ENCODE results near the gene MTUS2. TPM values are rescaled to one million over a fixed set of nuclear protein-coding genes. Genes with fewer than 3 reads are reported as not detected.

Gene MTUS2
- total RNA-seq, 1 experiment from 2014 or later = 1.7 TPM

- POLR2A ChIA-PET = no interaction called here
- DNase-seq = no peak
- Histone ChIP-seq H3K27me3 (replicated peaks; ENCODE audit: control insufficient read depth, insufficient read depth, low read length) (no peaks in the 10 kb centered on the region), H3K36me3 (ENCODE audit: control insufficient read depth, insufficient read depth, low read length) (no peaks in the 10 kb centered on the region; the same call in 1 of the 2 replicates), H3K9me3 (no peaks in the 10 kb centered on the region), H3K4me3 (ENCODE audit: low read depth, low read length) (no peak overlapping the region), H3K4me1 (no peaks in the 10 kb centered on the region)
- intact Hi-C loops (cut with micrococcal nuclease; ENCODE audit: unreplicated experiment) = no loop called here
- no peaks in the 10 kb centered on the region for H3K9me3 Mint-ChIP-seq (ENCODE audit: unreplicated experiment)
- H3K4me1 Mint-ChIP-seq (ENCODE audit: low read depth, unreplicated experiment) = no peaks in the 10 kb centered on the region
- H3K4me3 Mint-ChIP-seq (ENCODE audit: unreplicated experiment) = no peak overlapping the region
- H3K27me3 Mint-ChIP-seq (ENCODE audit: insufficient read depth, unreplicated experiment) = no peaks in the 10 kb centered on the region
- no peak overlapping the region for H3K27ac Mint-ChIP-seq (ENCODE audit: unreplicated experiment)
- TF ChIP-seq CTCF (IDR thresholded peaks at IDR 0.05; ENCODE audit: insufficient read depth in 1 of 2, low read depth in 1 of 2, low read length in 1 of 2, severe bottlenecking in 1 of 2, unreplicated experiment in 1 of 2) = no peak
- peaks cover 83% of the 10 kb centered on the region for H3K36me3 Mint-ChIP-seq (ENCODE audit: insufficient read depth, unreplicated experiment)
- CTCF ChIA-PET = no interaction called here
- no TSS peak for BruUV-seq (replicated peaks)
Measured at GRCh38 chr13:29535663-29536655, 715.8 kb downstream of the MTUS2 start.

GRCh38 chr13:29536853-29537252 is 716.7 kb downstream of the MTUS2 start:
- Histone ChIP-seq H3K9me3 (no peaks in the 10 kb centered on the region), H3K27me3 (replicated peaks; ENCODE audit: control insufficient read depth, insufficient read depth, low read length) (no peaks in the 10 kb centered on the region), H3K36me3 (ENCODE audit: control insufficient read depth, insufficient read depth, low read length) (no peaks in the 10 kb centered on the region; the same call in 1 of the 2 replicates), H3K4me3 (ENCODE audit: low read depth, low read length) (no peak overlapping the region), H3K4me1 (no peaks in the 10 kb centered on the region)
- no peak for TF ChIP-seq CTCF (IDR thresholded peaks at IDR 0.05; ENCODE audit: insufficient read depth in 1 of 2, low read depth in 1 of 2, low read length in 1 of 2, severe bottlenecking in 1 of 2, unreplicated experiment in 1 of 2)
- no peaks in the 10 kb centered on the region for H3K4me1 Mint-ChIP-seq (ENCODE audit: low read depth, unreplicated experiment)
- ChIA-PET POLR2A (no interaction called here), CTCF (no interaction called here)
- H3K27me3 Mint-ChIP-seq (ENCODE audit: insufficient read depth, unreplicated experiment) = no peaks in the 10 kb centered on the region
- intact Hi-C loops (cut with micrococcal nuclease; ENCODE audit: unreplicated experiment) = no loop called here
- H3K27ac Mint-ChIP-seq (ENCODE audit: unreplicated experiment) = no peak overlapping the region
- no peaks in the 10 kb centered on the region for H3K9me3 Mint-ChIP-seq (ENCODE audit: unreplicated experiment)
- peaks cover 79% of the 10 kb centered on the region for H3K36me3 Mint-ChIP-seq (ENCODE audit: insufficient read depth, unreplicated experiment)
- BruUV-seq (replicated peaks) = no TSS peak
- no peak overlapping the region for H3K4me3 Mint-ChIP-seq (ENCODE audit: unreplicated experiment)
- no peak for DNase-seq

- Histone ChIP-seq H3K9me3 (no peaks in the 10 kb centered on the region), H3K36me3 (ENCODE audit: control insufficient read depth, insufficient read depth, low read length) (no peaks in the 10 kb centered on the region; the same call in 1 of the 2 replicates), H3K27me3 (replicated peaks; ENCODE audit: control insufficient read depth, insufficient read depth, low read length) (no peaks in the 10 kb centered on the region), H3K4me1 (no peaks in the 10 kb centered on the region), H3K4me3 (ENCODE audit: low read depth, low read length) (no peak overlapping the region)
- Mint-ChIP-seq H3K36me3 (ENCODE audit: insufficient read depth, unreplicated experiment) (peaks cover 78% of the 10 kb centered on the region), H3K9me3 (ENCODE audit: unreplicated experiment) (no peaks in the 10 kb centered on the region), H3K27ac (ENCODE audit: unreplicated experiment) (no peak overlapping the region), H3K27me3 (ENCODE audit: insufficient read depth, unreplicated experiment) (no peaks in the 10 kb centered on the region), H3K4me3 (ENCODE audit: unreplicated experiment) (no peak overlapping the region), H3K4me1 (ENCODE audit: low read depth, unreplicated experiment) (no peaks in the 10 kb centered on the region)
- ChIA-PET POLR2A (no interaction called here), CTCF (no interaction called here)
- BruUV-seq (replicated peaks) = no TSS peak
- no peak for TF ChIP-seq CTCF (IDR thresholded peaks at IDR 0.05; ENCODE audit: insufficient read depth in 1 of 2, low read depth in 1 of 2, low read length in 1 of 2, severe bottlenecking in 1 of 2, unreplicated experiment in 1 of 2)
- intact Hi-C loops (cut with micrococcal nuclease; ENCODE audit: unreplicated experiment) = no loop called here
- no peak for DNase-seq
Measured at GRCh38 chr13:29537736-29538651, 717.9 kb downstream of the MTUS2 start.
